ENCODE measurements around the gene LEMD2. TPM values are rescaled to one million over a fixed set of nuclear protein-coding genes. Genes with fewer than 3 reads are reported as not detected.

LEMD2 gene
- total and polyA plus RNA-seq, 9 of the 15 experiments (the other 6 are each of a cell fraction or from before 2014, with no cell fraction given): 0.32 to 46.3 (median 30.8) TPM

DNA sequence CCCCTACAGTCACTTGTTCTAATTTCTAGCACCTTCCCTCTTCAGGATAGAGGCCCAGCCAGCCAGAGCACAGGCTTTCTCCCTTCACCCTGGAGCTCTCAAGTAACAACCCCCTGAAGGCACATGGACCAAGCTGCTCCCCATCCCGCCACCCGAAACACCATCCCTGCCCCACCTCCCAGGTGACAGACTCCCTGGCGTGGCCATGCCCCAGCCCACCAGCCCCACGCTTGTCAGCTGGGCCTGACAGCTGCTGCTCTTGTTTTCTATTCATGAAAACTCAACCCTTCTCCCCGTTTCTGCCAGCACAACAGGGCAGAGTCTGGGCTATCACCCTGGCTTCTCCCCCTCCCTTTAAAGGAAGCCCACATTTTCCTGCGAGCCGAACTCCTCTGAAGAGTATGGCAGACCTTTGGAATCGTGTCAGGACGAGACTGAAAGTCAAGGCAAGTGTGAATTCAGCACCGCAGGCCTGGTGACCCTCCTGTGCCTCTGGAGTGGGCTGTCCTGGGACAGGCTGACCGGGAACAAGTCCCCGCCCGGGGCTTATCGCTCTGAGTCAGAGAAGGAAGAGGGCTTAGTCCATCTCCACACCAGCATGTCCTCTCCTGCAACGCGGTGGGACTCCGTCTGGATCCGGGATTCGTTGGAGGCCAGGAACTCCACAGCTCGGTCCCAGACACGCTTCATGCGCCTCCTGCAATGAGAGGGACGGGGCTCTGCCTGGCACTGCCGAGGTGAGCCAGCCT, 16.7 kb downstream of the LEMD2 start (continued):
- TF ChIP-seq, protein P1, sequence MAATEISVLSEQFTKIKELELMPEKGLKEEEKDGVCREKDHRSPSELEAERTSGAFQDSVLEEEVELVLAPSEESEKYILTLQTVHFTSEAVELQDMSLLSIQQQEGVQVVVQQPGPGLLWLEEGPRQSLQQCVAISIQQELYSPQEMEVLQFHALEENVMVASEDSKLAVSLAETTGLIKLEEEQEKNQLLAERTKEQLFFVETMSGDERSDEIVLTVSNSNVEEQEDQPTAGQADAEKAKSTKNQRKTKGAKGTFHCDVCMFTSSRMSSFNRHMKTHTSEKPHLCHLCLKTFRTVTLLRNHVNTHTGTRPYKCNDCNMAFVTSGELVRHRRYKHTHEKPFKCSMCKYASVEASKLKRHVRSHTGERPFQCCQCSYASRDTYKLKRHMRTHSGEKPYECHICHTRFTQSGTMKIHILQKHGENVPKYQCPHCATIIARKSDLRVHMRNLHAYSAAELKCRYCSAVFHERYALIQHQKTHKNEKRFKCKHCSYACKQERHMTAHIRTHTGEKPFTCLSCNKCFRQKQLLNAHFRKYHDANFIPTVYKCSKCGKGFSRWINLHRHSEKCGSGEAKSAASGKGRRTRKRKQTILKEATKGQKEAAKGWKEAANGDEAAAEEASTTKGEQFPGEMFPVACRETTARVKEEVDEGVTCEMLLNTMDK (IDR thresholded peaks at IDR 0.05; ENCODE audit: borderline replicate concordance, insufficient read depth, low read depth, low read length, poor library complexity, severe bottlenecking): no peak
- TF ChIP-seq ZNF217 (CRISPR knock-in tag; IDR thresholded peaks at IDR 0.05) (no peak), ZNF134 (CRISPR knock-in tag; conservative IDR thresholded peaks at IDR 0.05) (no peak), ZNF57 (CRISPR knock-in tag; IDR thresholded peaks at IDR 0.05) (no peak), NFE2L1 (tag; IDR thresholded peaks at IDR 0.05; ENCODE audit: borderline replicate concordance, low read depth) (no peak)

Measured in K562 (cell line).